WTC11 (cell line): ENCODE data around the gene RAB11FIP3. TPM values are rescaled to one million over a fixed set of nuclear protein-coding genes. Genes with fewer than 3 reads are reported as not detected.

ENCODE experiments used
- ATAC-seq: fragments of 200-7000 bp; cut with Tn5 transposase; 2 replicates; pipeline ENCODE4 v1.10.0; 2021; ENCODE audit warnings: mild to moderate bottlenecking, moderate library complexity
- CTCF ChIA-PET: fragments of 300-600 bp; sonication (Branson Sonifier 250); formaldehyde crosslinking; loops from one replicate; lab custom pipeline; 2021; ENCODE audit warnings: antibody characterized with exemption; lab: Charles Lee
- POLR2A ChIA-PET: fragments of 350-600 bp; sonication (Branson Sonifier 250); formaldehyde crosslinking; loops from one replicate; lab custom pipeline; 2021; ENCODE audit warnings: antibody characterized with exemption; lab: Charles Lee
- DNase-seq: peaks from one replicate; pipeline ENCODE4 v3.0.0; 2021; ENCODE audit warnings: low spot score
- H3K27ac Mint-ChIP-seq: 2 replicates; pipeline ENCODE4 v1.8.0; 2021; ENCODE audit warnings: mixed read lengths
- H3K27me3 Mint-ChIP-seq: 2 replicates; pipeline ENCODE4 v1.8.0; 2021; ENCODE audit warnings: low read depth, mild to moderate bottlenecking, moderate library complexity, mixed read lengths
- H3K36me3 Mint-ChIP-seq: 2 replicates; pipeline ENCODE4 v1.8.0; 2021; ENCODE audit warnings: mixed read lengths
- H3K4me1 Mint-ChIP-seq: 2 replicates; pipeline ENCODE4 v1.8.0; 2022; ENCODE audit warnings: mixed read lengths
- H3K4me3 Mint-ChIP-seq: 2 replicates; pipeline ENCODE4 v1.8.0; 2021; ENCODE audit warnings: mild to moderate bottlenecking, moderate library complexity, mixed read lengths
- H3K9me3 Mint-ChIP-seq: 2 replicates; pipeline ENCODE4 v1.8.0; 2021; ENCODE audit warnings: mixed read lengths
- ATF1 ChIP-seq: sonication (generic); formaldehyde crosslinking; IDR thresholded peaks from 2 replicates; pipeline ENCODE4 v1.8.1; 2023; ENCODE audit warnings: mild to moderate bottlenecking, moderate library complexity, missing genetic modification reagents
- CREB1 ChIP-seq: sonication (generic); formaldehyde crosslinking; IDR thresholded peaks from 2 replicates; pipeline ENCODE4 v1.8.0; 2023; ENCODE audit warnings: mild to moderate bottlenecking, missing genetic modification reagents
- CREM ChIP-seq: sonication (generic); formaldehyde crosslinking; IDR thresholded peaks from 2 replicates; pipeline ENCODE4 v1.8.1; 2022; ENCODE audit warnings: mild to moderate bottlenecking, missing genetic modification reagents, moderate library complexity
- FOXP1 ChIP-seq: sonication (generic); formaldehyde crosslinking; IDR thresholded peaks from 2 replicates; pipeline ENCODE4 v1.8.0; 2022; ENCODE audit warnings: missing genetic modification reagents, mild to moderate bottlenecking, moderate library complexity, borderline replicate concordance
- GTF2I ChIP-seq: fragments of 250-450 bp; sonication (Bioruptor Pico); conservative IDR thresholded peaks from 2 replicates; pipeline ENCODE4 v1.4.0; 2021; ENCODE audit warnings: mild to moderate bottlenecking
- IRF1 ChIP-seq: sonication (generic); formaldehyde crosslinking; IDR thresholded peaks from 2 replicates; pipeline ENCODE4 v1.8.0; 2023; ENCODE audit warnings: missing genetic modification reagents
- IRF2 ChIP-seq: sonication (generic); formaldehyde crosslinking; IDR thresholded peaks from 2 replicates; pipeline ENCODE4 v1.8.0; 2022; ENCODE audit warnings: low read depth, missing genetic modification reagents, borderline replicate concordance
- JAZF1 ChIP-seq: fragments of 250-450 bp; sonication (Bioruptor Pico); IDR thresholded peaks from 2 replicates; pipeline ENCODE4 v1.9.0; 2021; ENCODE audit warnings: moderate library complexity, mild to moderate bottlenecking, inconsistent platforms
- MYBL2 ChIP-seq: sonication (generic); formaldehyde crosslinking; IDR thresholded peaks from 2 replicates; pipeline ENCODE4 v1.8.1; 2023; ENCODE audit warnings: mild to moderate bottlenecking, moderate library complexity, missing genetic modification reagents
- NFATC4 ChIP-seq: fragments of 250-450 bp; sonication (Bioruptor Pico); IDR thresholded peaks from 2 replicates; pipeline ENCODE4 v1.9.0; 2021; ENCODE audit warnings: mild to moderate bottlenecking
- NR2C2 ChIP-seq: sonication (generic); formaldehyde crosslinking; IDR thresholded peaks from 2 replicates; pipeline ENCODE4 v1.8.0; 2022; ENCODE audit warnings: mild to moderate bottlenecking, missing genetic modification reagents
- SMAD3 ChIP-seq: sonication (generic); formaldehyde crosslinking; IDR thresholded peaks from 2 replicates; pipeline ENCODE4 v1.8.0; 2022; ENCODE audit warnings: missing genetic modification reagents, mild to moderate bottlenecking, borderline replicate concordance
- STAT6 ChIP-seq: sonication (generic); formaldehyde crosslinking; conservative IDR thresholded peaks from 2 replicates; pipeline ENCODE4 v1.8.1; 2023; ENCODE audit warnings: mild to moderate bottlenecking, low read depth, missing genetic modification reagents, moderate library complexity
- TEAD4 ChIP-seq: sonication (generic); formaldehyde crosslinking; IDR thresholded peaks from 2 replicates; pipeline ENCODE4 v1.8.0; 2022; ENCODE audit warnings: mild to moderate bottlenecking, missing genetic modification reagents
- TP53 ChIP-seq: sonication (generic); formaldehyde crosslinking; IDR thresholded peaks from 2 replicates; pipeline ENCODE4 v1.8.1; 2023; ENCODE audit warnings: mild to moderate bottlenecking, missing genetic modification reagents
- USF2 ChIP-seq: sonication (generic); formaldehyde crosslinking; IDR thresholded peaks from 2 replicates; pipeline ENCODE4 v1.8.1; 2023; ENCODE audit warnings: mild to moderate bottlenecking, missing genetic modification reagents, moderate library complexity
- ZMAT4 ChIP-seq: fragments of 250-450 bp; sonication (Bioruptor Pico); IDR thresholded peaks from 2 replicates; pipeline ENCODE4 v1.9.0; 2021; ENCODE audit warnings: mild to moderate bottlenecking
- ZNF121 ChIP-seq: sonication (generic); formaldehyde crosslinking; IDR thresholded peaks from 2 replicates; pipeline ENCODE4 v1.8.0; 2023; ENCODE audit warnings: missing genetic modification reagents
- ZNF263 ChIP-seq: sonication (generic); formaldehyde crosslinking; IDR thresholded peaks from 2 replicates; pipeline ENCODE4 v1.8.1; 2022; ENCODE audit warnings: low read depth, mild to moderate bottlenecking, moderate library complexity, missing genetic modification reagents
- ZNF317 ChIP-seq: sonication (generic); formaldehyde crosslinking; IDR thresholded peaks from 2 replicates; pipeline ENCODE4 v1.8.1; 2023; ENCODE audit warnings: low read depth, mild to moderate bottlenecking, moderate library complexity, missing genetic modification reagents, borderline replicate concordance
- ZNF396 ChIP-seq: fragments of 250-450 bp; sonication (Bioruptor Pico); IDR thresholded peaks from 2 replicates; pipeline ENCODE4 v1.8.0; 2021; ENCODE audit warnings: mild to moderate bottlenecking, moderate library complexity, borderline replicate concordance
- total RNA-seq: library from RNA; stranded (reverse); gene quantifications from 3 replicates; pipeline ENCODE4 v1.2.3, GENCODE V29; 2021
- TF ChIP-seq, protein P1 (sequence below): sonication (generic); formaldehyde crosslinking; IDR thresholded peaks from 2 replicates; pipeline ENCODE4 v1.8.1; 2023; ENCODE audit warnings: mild to moderate bottlenecking, missing genetic modification reagents, moderate library complexity
- TF ChIP-seq, protein P2 (sequence below): sonication (generic); formaldehyde crosslinking; IDR thresholded peaks from 2 replicates; pipeline ENCODE4 v1.8.0; 2022; ENCODE audit warnings: mild to moderate bottlenecking, missing genetic modification reagents

The RAB11FIP3 gene
- total RNA-seq, 1 experiment from 2014 or later, result 38.6 TPM

DNA sequence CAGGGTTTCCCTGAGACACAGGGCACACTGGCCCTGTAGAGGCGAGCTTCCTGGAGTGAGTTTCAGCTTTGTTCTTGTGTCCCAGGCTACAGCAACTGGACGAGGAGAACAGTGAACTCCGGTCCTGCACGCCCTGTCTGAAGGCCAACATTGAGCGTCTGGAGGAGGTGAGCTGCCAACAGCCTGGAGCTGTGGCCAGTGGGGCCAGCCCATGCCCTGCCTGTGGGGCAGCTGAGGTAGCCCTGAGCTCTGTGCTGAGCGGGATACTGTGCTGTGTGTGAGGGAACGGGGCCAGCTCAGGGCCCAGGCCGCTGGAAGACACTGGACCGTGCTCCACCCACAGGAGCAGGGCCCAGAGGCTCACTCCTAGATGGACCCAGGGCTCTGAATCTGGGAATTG lies 93.4 kb downstream of the RAB11FIP3 start:
- peaks cover 2% of the 10 kb centered on the region; the same call in 1 of the 2 replicates for H3K36me3 Mint-ChIP-seq
- H3K27me3 Mint-ChIP-seq, result no peaks in the 10 kb centered on the region
- CTCF ChIA-PET, result interaction anchor here (1.0 to 1.7 kb wide), 3 partner anchors 23 to 129 kb away, joined by 3 to 4 read pairs (median 4); no protein-coding TSS in a partner anchor
- H3K27ac Mint-ChIP-seq, result no peak overlapping the region
- no peaks in the 10 kb centered on the region for H3K4me1 Mint-ChIP-seq
- ATAC-seq (no peak), DNase-seq (no peak)
- H3K4me3 Mint-ChIP-seq, result no peak overlapping the region
- POLR2A ChIA-PET, result no interaction called here
- TF ChIP-seq FOXP1 (CRISPR knock-in tag), result no peak
- no peak for TF ChIP-seq TEAD4 (CRISPR knock-in tag)
- no peak for TF ChIP-seq CREB1
- no peak for TF ChIP-seq NR2C2 (CRISPR knock-in tag)
- no peak for TF ChIP-seq ZMAT4
- no peaks in the 10 kb centered on the region for H3K9me3 Mint-ChIP-seq

DNA sequence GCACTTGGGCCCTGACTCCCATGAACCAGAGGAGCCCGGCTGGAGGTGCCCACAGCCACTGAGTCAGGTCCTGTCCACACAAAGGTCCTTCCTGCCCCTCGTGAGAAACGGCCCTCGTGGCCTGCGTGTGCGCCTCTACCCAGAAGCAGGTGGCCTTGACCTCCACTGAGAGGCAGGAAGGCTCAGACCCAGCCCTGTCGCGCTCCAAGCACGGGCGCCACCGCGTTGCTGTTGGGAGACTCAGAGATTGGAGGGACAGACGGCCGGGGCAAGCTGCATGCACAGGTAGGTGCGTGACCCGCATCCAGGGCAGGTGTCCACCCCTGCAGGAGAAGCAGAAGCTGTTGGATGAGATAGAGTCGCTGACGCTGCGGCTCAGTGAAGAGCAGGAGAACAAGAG lies 94.0 kb downstream of the RAB11FIP3 start:
- POLR2A ChIA-PET, result no interaction called here
- CTCF ChIA-PET, result interaction anchor here (0.8 to 2.1 kb wide), 5 partner anchors 24 to 129 kb away, joined by 3 to 9 read pairs (median 4); no protein-coding TSS in a partner anchor
- Mint-ChIP-seq H3K27me3 (no peaks in the 10 kb centered on the region), H3K27ac (no peak overlapping the region; the same call in 1 of the 2 replicates), H3K4me1 (no peaks in the 10 kb centered on the region), H3K36me3 (peaks cover 2% of the 10 kb centered on the region; the same call in 1 of the 2 replicates), H3K4me3 (no peak overlapping the region), H3K9me3 (no peaks in the 10 kb centered on the region)
- TF ChIP-seq, protein P1, sequence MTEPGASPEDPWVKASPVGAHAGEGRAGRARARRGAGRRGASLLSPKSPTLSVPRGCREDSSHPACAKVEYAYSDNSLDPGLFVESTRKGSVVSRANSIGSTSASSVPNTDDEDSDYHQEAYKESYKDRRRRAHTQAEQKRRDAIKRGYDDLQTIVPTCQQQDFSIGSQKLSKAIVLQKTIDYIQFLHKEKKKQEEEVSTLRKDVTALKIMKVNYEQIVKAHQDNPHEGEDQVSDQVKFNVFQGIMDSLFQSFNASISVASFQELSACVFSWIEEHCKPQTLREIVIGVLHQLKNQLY (CRISPR knock-in tag), result no peak
- TF ChIP-seq, protein P2, sequence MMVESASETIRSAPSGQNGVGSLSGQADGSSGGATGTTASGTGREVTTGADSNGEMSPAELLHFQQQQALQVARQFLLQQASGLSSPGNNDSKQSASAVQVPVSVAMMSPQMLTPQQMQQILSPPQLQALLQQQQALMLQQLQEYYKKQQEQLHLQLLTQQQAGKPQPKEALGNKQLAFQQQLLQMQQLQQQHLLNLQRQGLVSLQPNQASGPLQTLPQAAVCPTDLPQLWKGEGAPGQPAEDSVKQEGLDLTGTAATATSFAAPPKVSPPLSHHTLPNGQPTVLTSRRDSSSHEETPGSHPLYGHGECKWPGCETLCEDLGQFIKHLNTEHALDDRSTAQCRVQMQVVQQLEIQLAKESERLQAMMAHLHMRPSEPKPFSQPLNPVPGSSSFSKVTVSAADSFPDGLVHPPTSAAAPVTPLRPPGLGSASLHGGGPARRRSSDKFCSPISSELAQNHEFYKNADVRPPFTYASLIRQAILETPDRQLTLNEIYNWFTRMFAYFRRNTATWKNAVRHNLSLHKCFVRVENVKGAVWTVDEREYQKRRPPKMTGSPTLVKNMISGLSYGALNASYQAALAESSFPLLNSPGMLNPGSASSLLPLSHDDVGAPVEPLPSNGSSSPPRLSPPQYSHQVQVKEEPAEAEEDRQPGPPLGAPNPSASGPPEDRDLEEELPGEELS (CRISPR knock-in tag), result no peak
- TF ChIP-seq TP53 (CRISPR knock-in tag) (no peak), USF2 (CRISPR knock-in tag) (no peak), CREM (CRISPR knock-in tag) (no peak), ZNF317 (no peak), STAT6 (CRISPR knock-in tag) (no peak), ZNF396 (CRISPR knock-in tag) (no peak), IRF2 (CRISPR knock-in tag) (no peak), IRF1 (CRISPR knock-in tag) (no peak), FOXP1 (CRISPR knock-in tag) (no peak), SMAD3 (CRISPR knock-in tag) (no peak), JAZF1 (CRISPR knock-in tag) (no peak), ZNF121 (CRISPR knock-in tag) (no peak), MYBL2 (CRISPR knock-in tag) (no peak), ZNF263 (no peak), ATF1 (CRISPR knock-in tag) (no peak), NFATC4 (no peak), GTF2I (CRISPR knock-in tag) (no peak)
- no peak for DNase-seq
- no peak for ATAC-seq
